ENCODE results near the gene NOS2. TPM values are rescaled to one million over a fixed set of nuclear protein-coding genes. Genes with fewer than 3 reads are reported as not detected.
A peak's percentile ranks its signal among the peaks of the same experiment; 100 is the strongest.

NOS2 gene
- total RNA-seq, 4 donors from 2014 or later = 0.40 to 20.3 (median 2.2) TPM

DNA sequence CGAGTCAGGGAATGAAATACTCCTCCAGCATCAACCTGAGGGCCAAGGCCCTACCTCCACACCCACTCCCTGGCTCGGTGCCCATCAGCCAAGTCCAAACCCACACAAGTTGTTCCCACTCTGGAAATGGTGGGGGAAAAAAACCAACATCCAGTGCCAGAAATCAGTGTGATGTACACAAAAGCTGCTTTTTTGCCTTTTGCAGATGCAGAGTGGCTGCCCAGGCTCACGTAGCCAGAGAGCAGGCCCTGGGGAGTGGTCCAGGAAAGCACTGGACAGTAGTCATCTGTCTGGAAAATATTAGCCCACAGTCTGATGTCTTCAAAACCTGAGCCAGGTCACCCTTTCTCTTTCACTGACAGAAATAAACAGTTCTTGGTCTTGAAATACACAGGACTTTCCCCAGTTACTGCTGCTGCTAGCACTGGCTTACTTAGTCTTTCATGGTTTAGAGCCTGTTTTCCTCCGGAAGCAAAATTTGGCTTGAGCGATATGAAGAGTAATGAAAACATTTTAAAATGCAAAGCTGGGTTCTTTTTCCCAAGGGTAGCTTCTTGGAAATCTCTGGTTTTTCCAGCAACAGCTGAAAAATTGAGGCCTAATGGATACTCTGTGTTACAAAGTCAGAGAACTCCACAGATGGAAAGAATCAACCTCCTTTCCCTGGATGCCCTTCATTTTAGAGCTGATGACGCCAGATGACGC, 18.2 kb upstream of the NOS2 start:
- peak; percentile 48 for DNase-seq
- Histone ChIP-seq H3K27me3 (no peaks in the 10 kb centered on the region), H3K4me3 (no peak overlapping the region), H3K4me1 (peaks cover 6 to 18% (median 12%) of the 10 kb centered on the region in 4 donors), H3K36me3 (no peaks in the 10 kb centered on the region), H3K9me3 (peaks cover 0 to 9% of the 10 kb centered on the region in 2 donors), H3K27ac (peak overlapping the region; percentile 18 to 63 (median 40))
- intact Hi-C loops (cut with DNase I; ENCODE audit: low total_unique reads) (no loop called here), in situ Hi-C loops (cut with MboI; ENCODE audit: low pct_ligation_motif_present in 1 of 4, low pct_unique_long_range_greater_than_20kb in 1 of 4, low sequenced_read_pairs in 3 of 4) (no loop called here)
- TF ChIP-seq POLR2AphosphoS5 (IDR thresholded peaks at IDR 0.05) (no peak), POLR2A (IDR thresholded peaks at IDR 0.05) (no peak), EP300 (IDR thresholded peaks at IDR 0.05; ENCODE audit: low read depth) (no peak)
- TF ChIP-seq, protein P1, sequence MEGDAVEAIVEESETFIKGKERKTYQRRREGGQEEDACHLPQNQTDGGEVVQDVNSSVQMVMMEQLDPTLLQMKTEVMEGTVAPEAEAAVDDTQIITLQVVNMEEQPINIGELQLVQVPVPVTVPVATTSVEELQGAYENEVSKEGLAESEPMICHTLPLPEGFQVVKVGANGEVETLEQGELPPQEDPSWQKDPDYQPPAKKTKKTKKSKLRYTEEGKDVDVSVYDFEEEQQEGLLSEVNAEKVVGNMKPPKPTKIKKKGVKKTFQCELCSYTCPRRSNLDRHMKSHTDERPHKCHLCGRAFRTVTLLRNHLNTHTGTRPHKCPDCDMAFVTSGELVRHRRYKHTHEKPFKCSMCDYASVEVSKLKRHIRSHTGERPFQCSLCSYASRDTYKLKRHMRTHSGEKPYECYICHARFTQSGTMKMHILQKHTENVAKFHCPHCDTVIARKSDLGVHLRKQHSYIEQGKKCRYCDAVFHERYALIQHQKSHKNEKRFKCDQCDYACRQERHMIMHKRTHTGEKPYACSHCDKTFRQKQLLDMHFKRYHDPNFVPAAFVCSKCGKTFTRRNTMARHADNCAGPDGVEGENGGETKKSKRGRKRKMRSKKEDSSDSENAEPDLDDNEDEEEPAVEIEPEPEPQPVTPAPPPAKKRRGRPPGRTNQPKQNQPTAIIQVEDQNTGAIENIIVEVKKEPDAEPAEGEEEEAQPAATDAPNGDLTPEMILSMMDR (IDR thresholded peaks at IDR 0.05) = no peak
- 32 to 36% methylated on average over 4 to 6 of the region's 7 CpGs for WGBS, 2 donors (ENCODE audit: low coverage in 1 of 2)

DNA sequence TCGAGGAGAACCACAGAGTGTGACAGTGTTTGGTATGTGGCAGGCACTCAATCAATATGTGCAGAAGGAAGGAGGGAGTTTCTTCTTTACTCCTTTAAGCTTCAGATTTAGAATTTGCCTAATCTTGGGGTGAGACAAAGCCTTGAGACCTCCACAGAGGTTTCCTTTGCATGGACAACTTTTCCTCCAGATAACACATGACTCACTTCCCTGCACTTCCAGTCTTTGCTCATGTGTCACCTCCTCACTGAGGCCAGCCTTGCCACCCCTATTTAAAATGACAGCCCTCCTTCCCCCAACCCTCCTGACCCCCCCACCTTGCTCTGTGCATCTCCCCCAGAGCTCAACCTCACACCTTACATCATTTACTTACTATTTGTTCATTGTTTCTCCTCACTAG, 17.4 kb upstream of the NOS2 start:
- no peak for TF ChIP-seq POLR2AphosphoS5 (IDR thresholded peaks at IDR 0.05)
- no peak for TF ChIP-seq POLR2A (IDR thresholded peaks at IDR 0.05)
- no peak for TF ChIP-seq EP300 (IDR thresholded peaks at IDR 0.05; ENCODE audit: low read depth)
- TF ChIP-seq, protein P1 (IDR thresholded peaks at IDR 0.05) = no peak
- H3K9me3 ChIP-seq = peaks cover 0 to 9% of the 10 kb centered on the region in 2 donors
- no peaks in the 10 kb centered on the region for H3K36me3 ChIP-seq
- intact Hi-C loops (cut with DNase I; ENCODE audit: low total_unique reads) (no loop called here), in situ Hi-C loops (cut with MboI; ENCODE audit: low pct_ligation_motif_present in 1 of 4, low pct_unique_long_range_greater_than_20kb in 1 of 4, low sequenced_read_pairs in 3 of 4) (no loop called here)
- WGBS, 2 donors (ENCODE audit: low coverage in 1 of 2) = 38% methylated on average over 1 of the region's 1 CpG; no CpG with 5 or more reads in 1 of the 2 donors
- peaks cover 6 to 18% (median 12%) of the 10 kb centered on the region in 4 donors for H3K4me1 ChIP-seq
- H3K4me3 ChIP-seq = no peak overlapping the region
- H3K27ac ChIP-seq = peak overlapping the region in 3 of 4 donors; percentile 36 to 63 (median 43)
- no peak for DNase-seq
- no peaks in the 10 kb centered on the region for H3K27me3 ChIP-seq

DNA sequence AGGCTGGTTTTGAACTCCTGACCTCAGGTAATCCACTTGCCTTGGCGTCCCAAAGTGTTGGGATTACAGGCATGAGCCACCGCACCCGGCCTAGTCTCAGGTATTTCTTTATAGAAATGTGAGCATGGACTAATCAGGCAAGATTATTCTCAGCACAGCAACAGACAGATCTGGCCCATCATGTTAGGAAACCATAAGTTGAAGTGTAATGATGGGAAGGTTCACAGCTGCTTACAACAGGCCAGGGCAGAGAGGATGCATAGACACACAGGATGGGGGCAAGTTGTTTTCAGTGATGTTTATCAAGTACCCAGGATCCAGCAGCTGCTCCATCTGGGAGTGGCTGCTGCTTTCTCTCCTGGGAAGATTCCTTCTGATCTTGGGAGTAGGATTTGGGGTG, 16.6 kb upstream of the NOS2 start:
- intact Hi-C loops (cut with DNase I; ENCODE audit: low total_unique reads) (no loop called here), in situ Hi-C loops (cut with MboI; ENCODE audit: low pct_ligation_motif_present in 1 of 4, low pct_unique_long_range_greater_than_20kb in 1 of 4, low sequenced_read_pairs in 3 of 4) (no loop called here)
- no peak for DNase-seq
- Histone ChIP-seq H3K27me3 (no peaks in the 10 kb centered on the region), H3K4me3 (no peak overlapping the region), H3K36me3 (no peaks in the 10 kb centered on the region), H3K27ac (no peak overlapping the region), H3K4me1 (peaks cover 6 to 18% (median 12%) of the 10 kb centered on the region in 4 donors), H3K9me3 (peaks cover 0 to 5% of the 10 kb centered on the region in 2 donors)
- TF ChIP-seq POLR2A (IDR thresholded peaks at IDR 0.05) (no peak), EP300 (IDR thresholded peaks at IDR 0.05; ENCODE audit: low read depth) (no peak)
- TF ChIP-seq, protein P1 (IDR thresholded peaks at IDR 0.05) = no peak
- WGBS, 2 donors (ENCODE audit: low coverage in 1 of 2) = 87% methylated on average over 3 of the region's 3 CpGs; no CpG with 5 or more reads in 1 of the 2 donors

DNA sequence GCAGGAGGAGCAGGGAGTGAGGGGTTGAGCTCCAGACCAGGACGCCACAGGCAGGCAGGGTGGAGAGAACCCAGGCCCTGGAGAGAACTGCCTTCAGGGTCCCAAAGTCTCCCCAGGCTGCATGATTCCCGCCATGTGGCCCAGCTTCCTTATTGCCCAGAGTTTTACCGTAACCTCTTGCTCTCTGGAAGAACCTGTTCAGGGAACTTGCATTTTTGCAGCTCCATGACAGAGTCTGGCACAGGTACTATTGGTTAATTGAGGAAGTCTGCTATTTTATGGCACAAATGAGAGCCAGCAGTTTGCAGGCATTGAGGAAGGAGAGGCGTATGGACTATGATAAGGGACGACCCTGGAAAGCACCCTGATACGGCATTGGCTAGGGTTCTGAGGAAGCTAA, 11.6 kb upstream of the NOS2 start:
- H3K27ac ChIP-seq = peak overlapping the region; percentile 59 to 72 (median 64)
- intact Hi-C loops (cut with DNase I; ENCODE audit: low total_unique reads) (no loop called here), in situ Hi-C loops (cut with MboI; ENCODE audit: low pct_ligation_motif_present in 1 of 4, low pct_unique_long_range_greater_than_20kb in 1 of 4, low sequenced_read_pairs in 3 of 4) (no loop called here)
- WGBS, 2 donors (ENCODE audit: low coverage in 1 of 2) = 51% methylated on average over 6 of the region's 6 CpGs; no CpG with 5 or more reads in 1 of the 2 donors
- peaks cover 4 to 36% (median 24%) of the 10 kb centered on the region in 4 donors for H3K4me1 ChIP-seq
- DNase-seq = peak; percentile 78
- H3K27me3 ChIP-seq = no peaks in the 10 kb centered on the region
- H3K36me3 ChIP-seq = no peaks in the 10 kb centered on the region
- no peaks in the 10 kb centered on the region for H3K9me3 ChIP-seq
- TF ChIP-seq, protein P1 (IDR thresholded peaks at IDR 0.05) = no peak
- peak in 2 of 3 donors; percentile 30 to 60 for TF ChIP-seq POLR2AphosphoS5 (IDR thresholded peaks at IDR 0.05)
- H3K4me3 ChIP-seq = no peak overlapping the region

All from transverse colon (tissue), 4 donors.